PFSK-1 (cell line): ENCODE measurements around the gene RUNX1.

Experiments used
- FOXP2 ChIP-seq: optimal IDR thresholded peaks from 2 replicates; pipeline ENCODE3; 2011; ENCODE audit warnings: borderline replicate concordance, control low read depth, inconsistent platforms; ENCODE audit not compliant: insufficient read depth; ENCODE audit errors: extremely low read length, extremely low read depth
- POLR2AphosphoS5 ChIP-seq: IDR thresholded peaks from 2 replicates; pipeline ENCODE4 v1.6.1; 2012; ENCODE audit warnings: low read depth, mild to moderate bottlenecking, control low read depth, low read length, moderate library complexity
- REST ChIP-seq, 2 experiments: IDR thresholded peaks; 2 replicates each; pipeline versions ENCODE4 v1.6.1 to v1.8.0; 2011 to 2012; ENCODE audit warnings: low read depth in 2 of 2, low read length in 2 of 2, control low read depth in 1 of 2, inconsistent platforms in 1 of 2, mild to moderate bottlenecking in 1 of 2, moderate library complexity in 1 of 2; ENCODE audit not compliant: insufficient read depth in 1 of 2
- SIN3A ChIP-seq: IDR thresholded peaks from 2 replicates; pipeline ENCODE4 v1.6.1; 2012; ENCODE audit warnings: mild to moderate bottlenecking, low read length, moderate library complexity, borderline replicate concordance; ENCODE audit not compliant: insufficient read depth
- TAF1 ChIP-seq: IDR thresholded peaks from 2 replicates; pipeline ENCODE4 v1.6.1; 2012; ENCODE audit warnings: low read length, control low read depth, borderline replicate concordance; ENCODE audit not compliant: insufficient read depth

RUNX1 gene

GRCh38 chr21:35079181-35079580 is 30.1 kb upstream of the RUNX1 start:
- TF ChIP-seq POLR2AphosphoS5 (no peak), SIN3A (no peak), REST (IDR thresholded peaks at IDR 0.05; ENCODE audit: insufficient read depth in 1 of 2, low read depth in 2 of 2, low read length in 2 of 2) (no peak), FOXP2 (no peak), TAF1 (no peak)

- TF ChIP-seq TAF1 = no peak
- TF ChIP-seq FOXP2 = no peak
- no peak for TF ChIP-seq REST (IDR thresholded peaks at IDR 0.05; ENCODE audit: insufficient read depth in 1 of 2, low read depth in 2 of 2, low read length in 2 of 2)
Observed at GRCh38 chr21:35077975-35078374, 28.9 kb upstream of the RUNX1 start.

GRCh38 chr21:35077466-35077865 is 28.4 kb upstream of the RUNX1 start:
- TF ChIP-seq TAF1 (no peak), REST (IDR thresholded peaks at IDR 0.05; ENCODE audit: insufficient read depth in 1 of 2, low read depth in 2 of 2, low read length in 2 of 2) (no peak), POLR2AphosphoS5 (no peak), SIN3A (no peak), FOXP2 (no peak)

- TF ChIP-seq FOXP2 = no peak
- TF ChIP-seq TAF1 = no peak
- no peak for TF ChIP-seq REST (IDR thresholded peaks at IDR 0.05; ENCODE audit: insufficient read depth in 1 of 2, low read depth in 2 of 2, low read length in 2 of 2)
- TF ChIP-seq POLR2AphosphoS5 = no peak
- no peak for TF ChIP-seq SIN3A
Observed at GRCh38 chr21:35075546-35075945, 26.4 kb upstream of the RUNX1 start.

DNA sequence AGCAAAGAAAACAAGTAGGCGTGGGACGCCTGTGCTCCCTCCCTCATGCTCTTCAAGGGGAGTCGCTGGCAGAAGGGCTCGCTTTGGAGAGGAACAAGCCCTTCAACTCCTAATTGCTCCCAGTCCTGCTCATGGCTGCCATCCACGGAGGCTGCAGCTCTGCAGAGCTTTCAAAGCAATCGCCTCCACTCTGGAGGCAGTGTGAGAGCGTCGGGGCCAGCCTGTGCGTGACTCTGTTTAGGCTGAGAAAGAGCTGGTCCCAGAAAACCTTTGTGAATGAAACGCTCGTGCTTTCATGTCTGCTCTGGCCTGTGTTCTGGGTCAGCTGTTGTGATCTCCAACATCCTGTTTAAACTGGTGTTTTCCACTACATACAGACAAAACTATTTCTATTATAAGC is 23.9 kb upstream of the RUNX1 start:
- TF ChIP-seq SIN3A (peak; percentile 77; the same call in 1 of the 2 replicates), TAF1 (no peak)
